C4-2B (cell line): ENCODE results near the gene DLG2.

Source experiments
- ZFX ChIP-seq: fragments of 450-650 bp; IDR thresholded peaks from 2 replicates; pipeline ENCODE4 v1.6.1; 2017
- TF ChIP-seq, protein P1 (sequence below): fragments of 450-650 bp; conservative IDR thresholded peaks from 2 replicates; pipeline ENCODE4 v1.5.1; 2017; ENCODE audit warnings: mild to moderate bottlenecking

- TF ChIP-seq, protein P1, sequence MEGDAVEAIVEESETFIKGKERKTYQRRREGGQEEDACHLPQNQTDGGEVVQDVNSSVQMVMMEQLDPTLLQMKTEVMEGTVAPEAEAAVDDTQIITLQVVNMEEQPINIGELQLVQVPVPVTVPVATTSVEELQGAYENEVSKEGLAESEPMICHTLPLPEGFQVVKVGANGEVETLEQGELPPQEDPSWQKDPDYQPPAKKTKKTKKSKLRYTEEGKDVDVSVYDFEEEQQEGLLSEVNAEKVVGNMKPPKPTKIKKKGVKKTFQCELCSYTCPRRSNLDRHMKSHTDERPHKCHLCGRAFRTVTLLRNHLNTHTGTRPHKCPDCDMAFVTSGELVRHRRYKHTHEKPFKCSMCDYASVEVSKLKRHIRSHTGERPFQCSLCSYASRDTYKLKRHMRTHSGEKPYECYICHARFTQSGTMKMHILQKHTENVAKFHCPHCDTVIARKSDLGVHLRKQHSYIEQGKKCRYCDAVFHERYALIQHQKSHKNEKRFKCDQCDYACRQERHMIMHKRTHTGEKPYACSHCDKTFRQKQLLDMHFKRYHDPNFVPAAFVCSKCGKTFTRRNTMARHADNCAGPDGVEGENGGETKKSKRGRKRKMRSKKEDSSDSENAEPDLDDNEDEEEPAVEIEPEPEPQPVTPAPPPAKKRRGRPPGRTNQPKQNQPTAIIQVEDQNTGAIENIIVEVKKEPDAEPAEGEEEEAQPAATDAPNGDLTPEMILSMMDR, result no peak
- no peak for TF ChIP-seq ZFX
Measured at GRCh38 chr11:84829162-84829561, 798.0 kb downstream of the DLG2 start.
